Activated CD4-positive, alpha-beta T cell treated with anti-CD3 and anti-CD28 coated beads, Interleukin-2, amount 50 U/mL, for 16 hours (primary cell): ENCODE data around the gene GPC6.

Source experiments
- DNase-seq: peaks from one replicate; pipeline ENCODE4 v3.0.0-alpha.2; 2020

GPC6 gene

DNA sequence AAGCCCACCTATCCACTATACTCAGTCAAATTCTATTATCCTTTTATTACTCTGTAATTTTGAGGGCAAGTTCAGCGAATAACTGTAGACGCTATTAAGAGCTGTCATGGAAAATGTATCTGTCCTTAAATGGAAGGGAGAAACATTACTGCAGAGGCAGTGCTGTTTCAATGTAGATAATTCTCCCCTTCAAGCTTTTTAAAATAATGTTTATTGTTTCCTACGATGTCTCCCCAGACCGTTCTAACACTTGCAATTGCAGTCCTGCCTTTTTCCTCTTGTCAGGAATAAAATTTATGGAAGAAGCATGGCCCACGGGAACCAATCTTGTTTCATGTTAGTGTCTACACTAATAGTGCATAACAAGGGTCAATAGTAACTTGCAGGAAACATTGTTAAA, 159.5 kb downstream of the GPC6 start:
- no peak for DNase-seq

DNA sequence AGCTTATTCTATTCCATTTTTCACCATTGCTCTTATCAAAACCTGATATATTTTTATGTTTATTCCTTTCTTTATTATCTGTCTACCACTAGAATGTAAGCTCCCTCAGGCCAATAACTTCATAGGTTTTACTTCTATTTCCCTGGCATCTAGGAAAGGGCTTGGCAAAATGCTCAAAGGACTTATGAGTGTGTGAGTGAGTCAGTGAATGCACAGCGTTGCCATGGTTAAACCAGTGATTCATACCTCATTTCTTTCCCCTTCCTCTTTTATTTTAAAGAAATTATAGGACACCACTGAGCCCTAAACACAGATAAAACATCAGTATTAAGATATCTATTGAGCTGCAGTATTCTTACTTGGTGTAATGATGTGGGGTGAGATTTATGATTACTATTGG, 162.1 kb downstream of the GPC6 start:
- no peak for DNase-seq

DNA sequence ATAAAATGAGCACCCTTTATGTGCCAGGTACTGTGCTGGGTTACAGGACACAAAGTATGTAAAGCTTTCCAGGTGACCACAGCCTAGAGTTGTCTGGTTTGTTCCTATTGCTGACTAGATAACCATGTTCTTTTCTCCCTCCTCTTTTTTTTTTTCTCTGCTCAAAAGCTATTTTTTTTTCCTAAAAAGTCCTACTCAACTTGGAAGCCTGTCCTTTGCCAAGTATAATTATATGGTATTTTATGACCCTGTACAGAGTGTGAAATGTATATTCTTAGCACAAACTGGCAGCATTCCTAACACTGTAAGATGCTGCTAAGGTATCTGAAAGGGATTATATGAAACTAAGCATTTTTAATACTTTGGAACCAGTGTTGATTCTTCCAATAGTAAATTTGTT, 171.0 kb downstream of the GPC6 start:
- DNase-seq: no peak

GRCh38 chr13:93398167-93399035, 171.8 kb downstream of the GPC6 start:
- DNase-seq: no peak

DNA sequence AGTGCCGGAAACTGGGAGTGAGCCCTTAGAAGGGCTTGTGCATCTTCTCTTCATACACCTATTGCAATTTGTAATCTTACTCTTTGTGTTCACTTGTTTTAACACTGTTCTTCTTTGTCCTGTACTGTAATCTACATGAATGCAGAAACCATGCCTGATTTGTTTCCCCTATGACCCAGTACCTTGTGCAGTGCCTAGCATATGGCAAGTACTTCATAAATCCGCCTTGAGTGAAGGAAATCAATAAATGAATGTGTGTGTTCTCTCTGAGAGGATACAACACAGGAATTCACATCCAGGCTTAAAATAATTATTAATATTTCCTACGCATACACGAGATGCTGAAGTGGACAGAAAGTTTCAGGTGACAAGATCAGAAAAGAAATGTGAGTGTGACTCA, 172.6 kb downstream of the GPC6 start:
- DNase-seq: no peak

GRCh38 chr13:93406136-93406535, 179.5 kb downstream of the GPC6 start:
- DNase-seq: no peak

GRCh38 chr13:93407551-93407950, 180.9 kb downstream of the GPC6 start:
- DNase-seq: no peak

- DNase-seq: no peak
Observed at GRCh38 chr13:93409001-93409400, 182.4 kb downstream of the GPC6 start.

DNA sequence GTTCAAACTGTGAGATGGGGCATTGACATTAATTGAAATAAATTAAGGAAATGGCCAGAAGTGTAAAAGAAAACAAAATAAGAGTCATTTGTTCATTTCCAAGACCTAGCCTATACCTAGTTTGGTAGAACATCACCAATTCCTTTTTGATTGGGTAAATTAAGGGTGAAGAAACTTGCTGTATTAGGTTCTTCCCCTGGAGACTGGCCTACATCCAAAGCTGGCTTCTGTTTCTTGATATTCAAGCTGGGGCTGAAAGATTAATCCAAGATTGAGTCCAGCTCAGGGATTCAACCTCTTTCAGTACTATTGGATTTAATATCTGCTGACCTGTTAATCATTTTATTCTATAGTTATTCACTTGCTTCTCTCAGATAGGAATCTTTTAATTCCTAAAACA, 183.2 kb downstream of the GPC6 start:
- DNase-seq: no peak

- DNase-seq: no peak
Observed at GRCh38 chr13:93411186-93411680, 184.6 kb downstream of the GPC6 start.

- no peak for DNase-seq
Observed at GRCh38 chr13:93412676-93413075, 186.1 kb downstream of the GPC6 start.

- DNase-seq: no peak
Observed at GRCh38 chr13:93413972-93414717, 187.5 kb downstream of the GPC6 start.

DNA sequence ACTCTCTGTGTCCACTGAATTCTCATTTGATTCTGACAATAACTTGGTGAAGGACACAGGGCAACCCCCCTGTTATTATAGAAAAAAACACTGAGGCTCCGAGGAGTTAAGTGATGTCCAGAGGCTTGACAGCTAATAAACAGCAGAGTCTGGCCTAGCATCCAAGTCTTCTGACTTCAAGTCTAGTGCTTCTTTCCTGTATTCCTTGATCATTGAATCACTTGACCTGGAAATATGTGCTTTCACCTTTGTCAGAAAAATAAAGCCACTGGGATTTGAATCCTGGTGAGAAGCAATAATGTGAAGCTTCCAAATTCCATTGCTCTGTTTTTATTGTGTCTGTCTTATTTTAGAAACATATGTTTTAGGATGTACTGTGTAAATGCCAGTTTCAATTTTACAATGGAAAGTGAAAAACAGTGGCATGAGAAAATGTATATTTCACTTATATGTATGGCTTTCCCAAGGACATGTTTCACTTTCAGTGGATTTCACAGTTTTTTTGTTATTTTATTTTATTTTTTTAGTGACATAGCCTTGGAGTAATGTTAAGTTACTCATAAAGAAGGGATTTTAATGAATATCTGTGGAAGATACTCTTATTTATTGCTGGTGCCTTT, 190.2 kb downstream of the GPC6 start:
- DNase-seq: no peak

- DNase-seq: no peak
Observed at GRCh38 chr13:93418398-93418797, 191.8 kb downstream of the GPC6 start.

DNA sequence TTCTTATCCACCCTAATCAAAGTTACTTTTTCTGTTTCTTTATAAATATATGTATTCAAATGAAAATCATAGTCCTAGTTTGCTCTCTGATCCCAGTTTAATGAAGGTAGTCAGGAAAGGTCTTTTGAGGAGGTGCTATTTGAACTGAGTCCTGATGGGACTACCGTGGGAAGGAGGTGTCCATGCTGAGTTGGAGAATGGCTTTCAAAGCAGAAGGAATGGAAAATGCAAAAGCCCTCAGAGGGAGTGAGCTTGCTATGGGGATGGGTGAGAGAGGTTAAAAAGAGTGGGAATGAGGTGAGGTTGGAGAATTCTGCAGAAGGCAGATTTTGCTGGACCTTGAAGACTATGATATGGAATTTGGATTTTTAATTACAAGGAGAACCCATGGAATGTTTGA, 193.6 kb downstream of the GPC6 start:
- no peak for DNase-seq

DNA sequence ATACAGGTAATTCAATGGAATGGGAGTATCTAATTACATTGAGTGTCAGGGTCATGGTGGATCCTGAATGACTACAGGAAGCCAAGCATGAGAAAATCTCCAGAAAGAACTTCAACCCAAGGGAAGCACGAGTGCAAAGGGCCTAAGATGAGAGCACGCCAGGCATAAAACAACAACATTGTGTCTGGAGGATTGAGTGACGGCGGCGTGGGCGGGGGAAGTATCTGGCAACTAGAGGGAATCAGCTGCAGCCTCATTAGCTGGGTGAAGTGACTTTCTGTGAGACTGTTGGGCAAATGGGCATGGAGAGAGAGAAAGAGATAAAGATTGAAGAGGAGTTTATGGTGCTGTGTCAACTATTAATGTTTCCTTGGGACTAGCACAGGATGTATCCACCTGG, 194.3 kb downstream of the GPC6 start:
- no peak for DNase-seq

GRCh38 chr13:93422980-93423543, 196.5 kb downstream of the GPC6 start:
- DNase-seq: no peak

DNA sequence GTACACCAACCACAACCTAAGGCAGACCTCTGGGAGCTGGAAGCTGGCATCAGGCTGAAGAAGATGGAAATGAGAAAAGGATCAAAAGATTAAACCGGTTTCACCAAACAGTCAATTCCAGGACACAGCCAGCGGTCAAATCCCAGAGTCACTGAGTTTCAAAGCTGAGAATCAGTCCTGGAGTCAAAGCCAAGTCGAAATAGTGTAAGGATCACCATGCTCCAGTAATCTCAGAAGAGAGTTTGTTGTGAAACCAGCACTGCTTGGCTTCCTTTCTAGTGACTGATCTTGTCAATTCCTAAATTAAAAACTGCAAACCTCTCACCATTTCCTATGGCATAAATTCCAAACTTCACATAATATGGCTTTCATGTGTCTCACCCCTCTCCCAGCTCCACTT, 198.8 kb downstream of the GPC6 start:
- no peak for DNase-seq

DNA sequence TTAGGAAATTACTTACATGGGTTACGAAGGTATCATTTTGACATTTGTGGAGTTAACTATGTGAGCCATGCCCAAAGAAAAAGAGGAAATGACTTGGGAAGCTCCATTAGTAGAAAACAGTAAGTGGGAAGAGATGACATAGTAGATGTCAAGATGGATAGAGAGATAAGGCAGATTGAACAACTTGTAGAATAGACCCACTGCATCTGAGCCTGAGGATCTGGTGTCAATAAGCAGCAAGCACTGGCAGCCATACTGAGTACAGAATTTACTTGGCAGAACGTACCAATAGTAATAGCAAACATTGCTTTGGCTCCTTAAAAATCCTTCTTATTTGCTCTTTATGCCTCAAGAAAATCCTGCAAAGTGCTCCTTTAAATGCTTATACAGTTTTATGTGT, 203.8 kb downstream of the GPC6 start:
- DNase-seq: no peak

GRCh38 chr13:93435651-93436050, 209.0 kb downstream of the GPC6 start:
- no peak for DNase-seq

DNA sequence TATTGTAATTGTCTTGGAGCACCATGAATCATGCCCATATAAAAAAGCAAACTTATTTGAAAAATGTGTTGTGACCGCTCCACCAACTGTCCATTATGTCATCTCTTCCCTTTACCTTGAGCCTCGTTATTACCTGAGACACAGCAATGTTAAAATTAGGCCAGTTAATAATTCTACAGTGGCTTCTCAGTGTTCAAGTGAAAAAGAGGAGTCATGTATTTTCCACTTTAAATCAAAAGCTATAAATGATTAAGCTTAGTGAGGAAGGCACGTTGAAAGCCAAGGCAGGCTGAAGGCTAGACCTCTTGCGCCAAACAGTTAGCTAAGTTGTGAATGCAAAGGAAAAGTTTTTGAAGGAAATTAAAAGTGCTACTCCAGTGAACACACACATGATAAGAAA, 210.5 kb downstream of the GPC6 start:
- no peak for DNase-seq

GRCh38 chr13:93446238-93446637, 219.6 kb downstream of the GPC6 start:
- no peak for DNase-seq

DNA sequence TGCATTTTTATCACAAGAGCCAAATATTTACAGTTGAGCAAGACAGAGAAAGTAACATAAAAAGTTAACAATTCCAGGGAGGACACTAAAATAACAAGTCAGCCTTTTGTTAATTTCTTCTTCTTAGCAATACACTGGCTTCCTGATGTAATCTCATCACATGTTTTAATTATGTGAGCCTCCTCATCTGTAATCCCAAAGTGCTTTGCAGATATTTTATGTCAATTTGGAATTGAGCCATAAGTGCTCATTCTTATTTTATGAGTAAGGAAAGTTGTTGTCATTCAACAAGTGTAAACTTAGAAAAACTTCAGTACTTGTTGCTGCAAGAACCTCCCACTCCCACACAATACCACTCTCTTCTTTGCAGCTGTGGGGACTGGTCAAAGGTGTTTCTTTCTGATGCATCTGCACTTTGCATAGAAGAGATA, 223.6 kb downstream of the GPC6 start:
- DNase-seq: no peak
